Effector CD8-positive, alpha-beta T cell (primary cell): ENCODE results near the gene CD300LF.

Source experiments
- DNase-seq: peaks from one replicate; lab custom pipeline; 2025; lab: John Stamatoyannopoulos, UW

CD300LF gene

GRCh38 chr17:74745548-74746177 is 32.9 kb upstream of the CD300LF start:
- no peak for DNase-seq

- peak; percentile 83 for DNase-seq
Observed at GRCh38 chr17:74744714-74745547, 32.2 kb upstream of the CD300LF start.

GRCh38 chr17:74744349-74744713 is 31.6 kb upstream of the CD300LF start:
- DNase-seq = no peak

GRCh38 chr17:74743755-74744154 is 31.0 kb upstream of the CD300LF start:
- no peak for DNase-seq

- no peak for DNase-seq
Observed at GRCh38 chr17:74742978-74743545, 30.3 kb upstream of the CD300LF start.

- no peak for DNase-seq
Observed at GRCh38 chr17:74742153-74742515, 29.4 kb upstream of the CD300LF start.

GRCh38 chr17:74740641-74741387 is 28.1 kb upstream of the CD300LF start:
- no peak for DNase-seq

- no peak for DNase-seq
Observed at GRCh38 chr17:74740173-74740572, 27.4 kb upstream of the CD300LF start.

- no peak for DNase-seq
Observed at GRCh38 chr17:74739227-74739831, 26.6 kb upstream of the CD300LF start.

- DNase-seq = peak; percentile 26
Observed at GRCh38 chr17:74738051-74738996, 25.6 kb upstream of the CD300LF start.

GRCh38 chr17:74737299-74738050 is 24.8 kb upstream of the CD300LF start:
- DNase-seq = peak; percentile 31

- peak; percentile 33 for DNase-seq
Observed at GRCh38 chr17:74736513-74737298, 24.0 kb upstream of the CD300LF start, which contains the start of gene RAB37. Gene RAB37, plus strand, starts transcription at chr17:74737256. Its CDS starts 17 bp downstream, at chr17:74737273.

GRCh38 chr17:74734256-74734655 is 21.5 kb upstream of the CD300LF start:
- DNase-seq = no peak

- DNase-seq = no peak
Observed at GRCh38 chr17:74733365-74734122, 20.8 kb upstream of the CD300LF start.

GRCh38 chr17:74732042-74732867 is 19.5 kb upstream of the CD300LF start:
- no peak for DNase-seq

- no peak for DNase-seq
Observed at GRCh38 chr17:74731347-74731605, 18.6 kb upstream of the CD300LF start.

- no peak for DNase-seq
Observed at GRCh38 chr17:74730491-74731346, 18.0 kb upstream of the CD300LF start.
